NCI-H226 (cell line): ENCODE data around the gene IQCF6.
"Not testable (repeated sequence)": the region's sequence is repeated elsewhere in the genome, so short reads cannot be mapped to it uniquely, and the experiment has no call there.

Experiments used
- DNase-seq: peaks from one replicate; pipeline ENCODE4 v3.0.0-alpha.2; 2015

IQCF6 gene

DNA sequence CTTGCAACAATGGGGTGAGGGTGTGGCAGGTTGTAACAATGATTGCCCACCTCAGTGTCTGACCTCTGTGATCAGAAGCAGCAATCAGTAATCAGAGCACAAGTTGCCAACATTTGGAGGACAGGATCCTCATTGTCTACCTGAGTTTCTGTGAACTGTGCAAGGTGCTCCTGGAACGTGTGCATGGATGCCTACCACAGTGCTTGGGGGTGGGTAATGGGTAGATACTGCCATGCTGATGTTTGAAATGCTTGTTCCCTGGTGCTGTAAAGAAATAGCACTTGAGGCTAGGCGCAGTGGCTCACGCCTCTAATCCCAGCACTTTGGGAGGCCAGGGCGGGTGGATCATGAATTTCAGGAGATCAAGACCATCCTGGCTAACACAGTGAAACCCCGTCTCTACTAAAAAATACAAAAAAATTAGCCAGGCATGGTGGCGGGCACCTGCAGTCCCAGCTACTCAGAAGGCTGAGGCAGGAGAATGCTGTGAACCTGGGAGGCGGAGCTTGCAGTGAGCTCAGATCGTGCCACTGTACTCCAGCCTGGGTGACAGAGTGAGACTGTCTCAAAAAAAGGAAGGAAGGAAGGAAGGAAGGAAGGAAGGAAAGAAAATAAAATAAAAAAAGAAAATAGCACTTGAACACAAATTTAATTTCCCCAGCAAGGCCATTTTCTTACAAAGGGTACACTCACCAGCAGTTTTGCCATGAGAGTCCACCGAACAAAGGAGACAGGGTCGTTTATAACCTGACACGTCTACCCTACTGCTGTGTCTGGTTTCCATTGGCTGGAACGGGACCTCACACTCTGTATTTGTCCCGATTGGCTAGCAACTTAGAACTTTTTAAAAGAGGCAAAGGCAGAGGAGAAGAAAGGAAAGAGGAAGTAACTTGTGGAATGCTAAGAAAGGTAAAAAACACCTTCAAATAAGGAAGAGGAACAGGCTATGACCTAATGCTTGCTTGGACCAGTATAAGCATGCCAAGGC lies 25.0 kb downstream of the IQCF6 start:
- not testable (repeated sequence) for DNase-seq

DNA sequence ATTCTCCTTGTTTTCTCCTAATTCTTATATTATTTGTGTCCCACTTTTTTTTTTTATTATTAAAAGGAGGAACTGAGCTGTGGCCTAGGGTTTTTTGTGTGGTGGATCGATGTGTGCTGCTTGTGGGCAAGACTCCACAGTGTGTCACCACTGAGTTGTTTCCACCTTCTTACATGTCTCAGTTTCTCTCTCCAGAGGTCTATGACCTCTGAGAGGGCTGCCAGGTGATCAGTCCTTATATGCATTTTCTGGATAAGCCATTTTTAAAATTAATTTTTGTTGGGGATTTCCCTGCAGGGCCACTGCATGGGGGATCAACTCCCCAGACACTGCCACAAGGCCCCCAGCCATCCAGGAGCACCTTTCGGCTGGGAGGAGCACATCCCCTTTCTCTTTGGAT lies 27.8 kb downstream of the IQCF6 start:
- no peak for DNase-seq

DNA sequence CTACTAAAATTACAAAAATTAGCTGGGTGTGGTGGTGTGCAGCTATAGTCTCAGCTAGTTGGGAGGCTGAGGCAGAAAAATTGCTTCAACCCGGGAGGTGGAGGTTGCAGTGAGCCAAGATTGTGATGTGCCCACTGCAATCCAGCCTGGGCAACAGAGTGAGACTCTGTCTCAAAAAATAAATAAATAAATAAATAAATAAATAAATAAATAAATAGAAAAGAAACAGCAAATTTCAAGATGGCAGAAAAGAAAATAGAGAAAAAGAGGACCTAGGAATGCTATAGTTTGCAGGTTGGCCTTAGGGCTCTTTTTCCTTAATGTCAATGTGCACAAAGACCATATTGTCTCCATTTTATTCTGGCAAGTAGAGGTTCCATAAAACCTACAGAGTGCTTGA lies 28.2 kb downstream of the IQCF6 start:
- DNase-seq, result no peak

DNA sequence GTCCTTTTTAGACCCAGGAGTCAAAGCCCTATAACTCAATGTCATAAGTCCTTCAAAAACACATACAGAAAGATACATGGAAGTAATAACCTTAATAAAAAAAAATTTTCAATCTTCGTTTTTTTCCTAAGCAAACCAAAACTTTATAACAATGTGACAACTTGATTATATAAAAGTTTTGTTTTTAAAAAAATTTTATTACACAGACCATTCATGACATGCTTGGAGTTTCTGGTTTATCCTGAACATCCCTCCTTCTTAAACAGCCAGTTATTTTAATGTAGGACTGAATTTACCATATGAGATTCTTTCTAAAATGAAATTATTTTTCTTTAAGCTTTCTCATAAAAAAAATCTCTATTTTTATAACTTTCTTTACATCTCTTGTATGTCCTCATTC lies 30.7 kb downstream of the IQCF6 start:
- no peak for DNase-seq

DNA sequence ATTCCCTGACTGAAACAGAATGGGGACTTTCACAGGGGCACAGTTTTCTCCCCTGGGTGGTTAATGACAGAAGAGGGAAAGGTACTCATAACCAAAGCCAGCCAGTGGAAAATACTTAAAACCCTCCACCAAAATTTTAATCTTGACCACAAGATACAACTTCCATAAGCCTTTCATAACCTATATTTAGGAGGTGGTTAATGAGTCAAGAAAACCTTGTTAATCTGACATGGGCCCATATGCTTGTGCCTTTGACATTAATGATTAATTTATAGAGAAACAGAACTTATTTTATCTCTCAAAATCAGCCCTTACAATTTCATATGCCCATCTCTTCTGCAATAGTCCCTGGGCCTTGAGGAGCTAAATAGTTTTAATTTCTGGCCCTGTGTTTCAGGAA lies 31.2 kb downstream of the IQCF6 start:
- no peak for DNase-seq

DNA sequence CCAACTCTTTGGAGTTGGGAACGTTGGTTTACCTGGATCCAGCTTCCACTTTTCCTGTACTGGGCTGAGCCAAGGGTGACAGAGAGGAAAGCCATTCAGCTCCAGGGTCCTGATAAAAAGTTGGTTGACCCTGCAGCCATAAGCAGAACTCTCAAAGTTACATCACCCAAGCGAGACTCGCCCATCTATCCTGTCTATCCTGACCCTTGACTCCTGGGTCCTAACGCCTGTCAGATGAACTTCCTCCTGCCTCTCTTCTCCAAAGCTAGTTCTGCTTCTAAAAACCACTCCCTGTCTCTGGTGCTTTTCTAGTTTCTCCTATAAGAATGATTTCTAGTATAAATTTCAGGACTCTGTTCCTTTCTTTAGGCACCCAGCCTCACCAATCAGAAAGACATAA lies 36.1 kb downstream of the IQCF6 start:
- not testable (repeated sequence) for DNase-seq

DNA sequence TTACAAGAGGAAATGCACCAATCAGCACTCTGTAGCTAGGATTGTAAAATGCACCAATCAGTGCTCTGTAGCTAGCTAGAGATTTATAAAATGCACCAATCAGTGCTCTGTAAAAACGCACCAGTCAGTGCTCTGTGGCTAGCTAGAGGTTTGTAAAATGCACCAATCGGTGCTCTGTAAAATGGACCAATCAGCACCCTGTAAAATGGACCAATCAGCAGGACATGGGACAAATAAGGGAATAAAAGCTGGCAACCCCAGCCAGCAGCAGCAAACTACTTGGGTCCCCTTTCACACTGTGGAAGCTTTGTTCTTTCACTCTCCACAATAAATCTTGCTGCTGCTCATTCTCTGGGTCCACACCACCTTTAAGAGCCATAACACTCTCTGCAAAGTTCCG lies 36.7 kb downstream of the IQCF6 start:
- not testable (repeated sequence) for DNase-seq

DNA sequence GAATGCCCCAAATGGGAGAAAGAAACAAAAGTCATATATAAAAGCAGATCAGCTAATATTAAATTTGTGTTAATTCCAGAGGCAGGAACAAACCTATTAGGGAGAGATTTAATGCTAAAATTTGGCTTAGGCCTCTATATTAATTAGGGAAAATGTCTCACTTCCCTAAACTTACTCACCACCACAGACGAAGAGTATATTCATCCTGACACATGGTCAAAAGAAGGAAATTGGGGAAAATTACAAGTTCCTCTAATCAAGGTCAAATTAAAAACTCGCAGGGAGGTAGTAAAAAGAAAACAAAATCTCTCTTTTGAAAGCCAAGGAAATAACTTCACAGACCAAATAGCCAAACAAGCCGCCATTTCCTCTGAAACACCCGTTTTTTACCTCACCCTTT lies 39.9 kb downstream of the IQCF6 start:
- no peak for DNase-seq

DNA sequence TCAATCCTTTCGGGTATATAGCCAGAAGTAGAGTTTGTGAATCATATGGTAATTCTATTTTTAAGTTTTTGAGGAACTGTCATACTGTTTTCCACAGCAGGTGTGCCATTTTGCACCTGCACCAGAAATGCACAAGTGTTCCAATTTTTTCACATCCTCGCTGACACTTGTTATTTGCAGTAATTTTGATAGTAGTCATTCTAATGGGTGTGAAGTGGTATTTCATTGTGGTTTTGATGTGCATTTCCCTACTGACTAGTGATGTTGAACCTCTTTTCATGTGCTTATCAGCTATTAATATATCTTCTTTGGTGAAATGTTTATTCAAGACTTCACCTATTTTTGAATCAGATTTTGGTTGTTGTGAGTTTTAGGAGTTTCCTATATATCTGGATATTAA lies 43.1 kb downstream of the IQCF6 start:
- no peak for DNase-seq

DNA sequence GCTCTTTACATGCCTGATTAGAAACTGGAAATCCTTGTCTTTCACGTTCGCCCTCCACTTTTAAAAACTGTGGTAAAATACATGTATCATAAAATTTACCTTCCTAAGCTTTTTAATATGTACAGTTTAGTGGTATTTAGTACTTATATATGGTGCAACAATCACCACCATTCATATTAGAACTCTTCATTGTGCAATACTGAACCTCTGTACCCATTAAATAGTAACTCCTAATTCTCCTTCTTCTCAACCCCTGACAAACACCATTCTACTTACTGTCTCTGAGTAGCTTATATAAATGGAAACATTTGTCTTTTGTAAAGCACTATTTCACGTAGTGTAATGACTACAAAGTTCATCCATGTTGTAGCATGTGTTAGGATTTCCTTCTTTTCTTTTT lies 44.0 kb downstream of the IQCF6 start:
- DNase-seq, result no peak

DNA sequence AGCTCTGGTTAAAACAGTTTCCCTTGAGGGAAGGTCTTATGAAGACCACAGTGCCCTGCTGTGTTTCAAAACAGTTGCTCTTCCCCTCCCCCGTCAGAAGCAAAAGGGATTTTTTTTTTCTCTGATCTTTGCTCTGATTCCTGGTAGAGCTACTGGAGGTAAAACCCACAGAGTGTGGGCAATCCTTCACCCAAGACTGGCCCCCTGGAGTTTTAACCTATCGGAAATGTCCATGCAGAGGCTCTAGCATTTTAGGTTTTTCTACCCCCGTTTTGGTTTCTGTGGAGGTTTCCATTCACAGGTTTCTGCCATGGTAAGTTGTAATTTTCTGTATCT lies 44.5 kb downstream of the IQCF6 start:
- DNase-seq, result no peak

DNA sequence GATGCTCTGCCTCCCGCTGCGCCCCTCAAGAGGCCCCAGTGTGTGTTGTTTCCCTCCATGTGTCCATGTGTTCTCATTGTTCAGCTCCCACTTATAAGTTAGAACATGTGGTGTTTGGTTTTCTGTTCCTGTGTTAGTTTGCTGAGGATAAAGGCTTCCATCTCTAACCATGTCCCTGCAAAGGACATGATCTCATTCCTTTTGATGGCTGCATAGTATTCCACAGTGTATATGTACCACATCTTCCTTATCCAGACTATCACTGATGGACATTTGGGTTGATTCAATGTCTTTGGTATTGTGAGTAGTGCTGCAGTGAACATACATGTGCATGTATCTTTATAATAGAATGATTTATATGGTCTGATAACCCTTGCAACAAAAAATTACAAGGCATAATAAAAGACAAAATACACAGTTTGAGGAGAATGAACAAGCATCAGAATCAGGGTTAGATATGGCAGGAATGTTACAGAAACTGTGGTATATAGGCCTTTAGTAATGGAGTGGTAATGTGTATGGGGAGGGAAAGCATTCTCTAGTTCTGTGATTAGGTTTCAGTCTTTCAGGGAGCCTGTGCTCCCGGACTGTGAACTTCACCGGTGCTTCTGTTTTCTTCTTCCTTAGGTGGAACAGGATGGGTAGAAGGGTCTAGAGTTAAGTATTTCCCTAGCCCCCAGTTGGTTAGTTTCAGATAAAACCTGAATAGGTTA lies 45.0 kb downstream of the IQCF6 start:
- no peak for DNase-seq

DNA sequence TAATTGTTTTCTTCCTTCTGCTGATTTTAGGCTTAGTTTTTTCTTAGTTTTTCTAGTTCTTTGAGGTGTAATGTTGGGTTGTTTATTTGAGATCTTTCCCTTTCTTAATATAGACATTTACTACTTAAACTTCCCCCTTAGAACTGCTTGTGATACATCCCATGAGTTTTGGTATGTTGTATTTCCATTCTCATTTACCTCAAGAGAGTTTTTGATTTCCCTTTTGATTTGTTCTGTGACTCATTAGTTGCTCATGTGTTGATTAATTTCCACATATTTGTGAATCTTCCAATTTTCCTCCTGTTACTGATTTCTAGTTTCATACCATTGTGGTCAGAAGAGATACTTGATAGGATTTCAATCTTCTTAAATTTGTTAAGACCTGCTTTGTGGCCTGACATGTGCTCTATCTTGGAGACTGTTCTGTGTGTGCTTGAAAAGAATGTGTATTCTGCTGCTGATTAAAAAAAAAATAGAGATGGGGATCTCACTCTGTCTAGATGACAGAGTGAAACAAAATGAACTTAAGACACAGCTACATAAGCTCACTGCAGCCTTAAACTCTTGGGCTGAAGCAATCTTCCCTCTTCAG lies 49.9 kb downstream of the IQCF6 start:
- DNase-seq, result no peak
